Upper lobe of left lung (tissue), 4 donors: Measurements from ENCODE around the gene PHOSPHO2.

Experiments used
- CTCF ChIP-seq, 6 experiments: fragments of 450-650 bp in 4 of 6; fragments of 200-600 bp in 2 of 6; sonication (generic) in 2 of 6; IDR thresholded peaks; one replicate each; pipeline ENCODE4 v1.5.1; 2016 to 2019; ENCODE audit warnings: antibody characterized with exemption in 6 of 6
- EP300 ChIP-seq, 4 donors: sonication (generic); formaldehyde crosslinking; IDR thresholded peaks; one replicate each; pipeline ENCODE4 v1.5.1; 2017; ENCODE audit warnings: antibody characterized with exemption in 4 of 4, control low read depth in 2 of 4
- POLR2A ChIP-seq, 4 donors: fragments of 450-650 bp; IDR thresholded peaks; one replicate each; pipeline ENCODE4 v1.5.1; 2016 to 2017; ENCODE audit warnings: antibody characterized with exemption in 4 of 4, mild to moderate bottlenecking in 2 of 4
- POLR2AphosphoS5 ChIP-seq, 2 donors: sonication (generic); formaldehyde crosslinking; IDR thresholded peaks; one replicate each; pipeline ENCODE4 v1.5.1; 2017; ENCODE audit warnings: antibody characterized with exemption in 2 of 2

GRCh38 chr2:169712791-169713227 lies 18.5 kb downstream of the PHOSPHO2 start:
- TF ChIP-seq POLR2A (IDR thresholded peaks at IDR 0.05) (no peak), CTCF (IDR thresholded peaks at IDR 0.05) (no peak), EP300 (IDR thresholded peaks at IDR 0.05) (no peak), POLR2AphosphoS5 (IDR thresholded peaks at IDR 0.05) (no peak)
